OCI-LY1 (cell line): Measurements from ENCODE around the gene TTYH3.

ENCODE experiments used
- CTCF ChIP-seq: fragments of 200-600 bp; sonication (generic), shearing (Covaris generic); IDR thresholded peaks from 2 replicates; pipeline ENCODE4 v1.5.1; 2017; ENCODE audit warnings: mild to moderate bottlenecking, antibody characterized with exemption, low read length, moderate library complexity, mixed read lengths
- EZH2 ChIP-seq: fragments of 200-600 bp; sonication (generic), shearing (Covaris generic); IDR thresholded peaks from 2 replicates; pipeline ENCODE4 v1.8.0; 2017; ENCODE audit warnings: borderline replicate concordance, mixed run types, mild to moderate bottlenecking, antibody characterized with exemption, low read length, moderate library complexity, mixed read lengths

GRCh38 chr7:2680256-2680655 lies 48.5 kb downstream of the TTYH3 start:
- TF ChIP-seq CTCF (no peak), EZH2 (no peak)
